Gastroesophageal sphincter (tissue), 4 donors: ENCODE measurements around the gene TRIM65. TPM values are rescaled to one million over a fixed set of nuclear protein-coding genes. Genes with fewer than 3 reads are reported as not detected.

ENCODE experiments used
- ATAC-seq: fragments of 150-250 bp; one replicate; pipeline ENCODE4 v1.9.1; 2016; ENCODE audit warnings: mild to moderate bottlenecking, moderate library complexity
- H3K27ac ChIP-seq, 4 donors: fragments of 200-600 bp; sonication (generic) in 3 of 4; 1 replicate in 3 of 4; 2 replicates in 1 of 4; pipeline ENCODE4 v1.5.1; 2016 to 2019
- H3K27me3 ChIP-seq: fragments of 200-600 bp; sonication (generic); one replicate; pipeline ENCODE4 v1.5.1; 2019
- H3K36me3 ChIP-seq, 2 donors: fragments of 200-600 bp; sonication (generic); one replicate each; pipeline ENCODE4 v1.5.1; 2019; ENCODE audit warnings: control low read depth in 1 of 2
- H3K4me1 ChIP-seq, 3 donors: fragments of 200-600 bp; sonication (generic); 1 replicate in 2 of 3; 2 replicates in 1 of 3; pipeline ENCODE4 v1.5.1; 2016 to 2019; ENCODE audit warnings: control low read depth in 2 of 3
- H3K4me3 ChIP-seq, 2 donors: fragments of 200-600 bp; sonication (generic); one replicate each; pipeline ENCODE4 v1.5.1; 2019; ENCODE audit warnings: mild to moderate bottlenecking in 1 of 2, moderate library complexity in 1 of 2
- H3K9me3 ChIP-seq, 3 donors: fragments of 200-600 bp; sonication (generic); one replicate each; pipeline ENCODE4 v1.5.1; 2017 to 2019; ENCODE audit warnings: control low read depth in 2 of 3
- CTCF ChIP-seq, 4 experiments: fragments of 200-600 bp in 2 of 4; fragments of 450-650 bp in 2 of 4; sonication (generic) in 1 of 4; IDR thresholded peaks; one replicate each; pipeline ENCODE4 v1.5.1; 2017 to 2019; ENCODE audit warnings: antibody characterized with exemption in 4 of 4, mild to moderate bottlenecking in 2 of 4, moderate library complexity in 2 of 4
- EP300 ChIP-seq: sonication (generic); formaldehyde crosslinking; IDR thresholded peaks from one replicate; pipeline ENCODE4 v1.6.1; 2017; ENCODE audit warnings: antibody characterized with exemption, mild to moderate bottlenecking
- POLR2A ChIP-seq, 2 donors: fragments of 450-650 bp; IDR thresholded peaks; one replicate each; pipeline ENCODE4 v1.6.1; 2017; ENCODE audit warnings: antibody characterized with exemption in 2 of 2, mild to moderate bottlenecking in 2 of 2, moderate library complexity in 1 of 2
- POLR2AphosphoS5 ChIP-seq: sonication (generic); formaldehyde crosslinking; IDR thresholded peaks from one replicate; pipeline ENCODE4 v1.6.1; 2017; ENCODE audit warnings: antibody characterized with exemption
- WGBS, 2 donors: methylation state at CpG; one replicate each; pipeline ENCODE4 v1.1.5; 2018; ENCODE audit warnings: low coverage in 1 of 2; 5-methylcytosine and 5-hydroxymethylcytosine counted together
- total RNA-seq, 4 donors: library from RNA; depleted of rRNA; stranded (reverse); fragments of >200 nt; gene quantifications; one replicate each; pipeline ENCODE4 v1.1.0, GENCODE V29; 2016

TRIM65 gene
- total RNA-seq, 4 donors from 2014 or later, result 18.7 to 34.4 (median 31.2) TPM

- ATAC-seq, result no peak
- peaks cover 0 to 64% of the 10 kb centered on the region in 2 donors for H3K36me3 ChIP-seq
- 62 to 70% methylated on average over 6 of the region's 22 CpGs for WGBS, 2 donors
Measured at GRCh38 chr17:75845933-75846691, 50.6 kb downstream of the TRIM65 start.

GRCh38 chr17:75845058-75845711, 51.6 kb downstream of the TRIM65 start:
- WGBS, 2 donors, result 51% methylated on average over 5 of the region's 21 CpGs; no CpG with 5 or more reads in 1 of the 2 donors
- Histone ChIP-seq H3K4me3 (no peak overlapping the region), H3K4me1 (peaks cover 0 to 61% (median 22%) of the 10 kb centered on the region in 3 donors), H3K27ac (peak overlapping the region in 3 of 4 donors; percentile 75 to 77 (median 75)), H3K36me3 (peaks cover 0 to 60% of the 10 kb centered on the region in 2 donors), H3K27me3 (no peaks in the 10 kb centered on the region), H3K9me3 (no peaks in the 10 kb centered on the region)
- TF ChIP-seq CTCF (IDR thresholded peaks at IDR 0.05), result peak in 3 of 4 experiments; percentile 80 to 85 (median 84)
- no peak for TF ChIP-seq POLR2AphosphoS5
- TF ChIP-seq POLR2A (IDR thresholded peaks at IDR 0.05), result no peak
- TF ChIP-seq EP300, result no peak
- peak; percentile 73 for ATAC-seq

More at GRCh38 chr17:75845933-75846691, 50.6 kb downstream of the TRIM65 start:
- peaks cover 0 to 70% (median 22%) of the 10 kb centered on the region in 3 donors for H3K4me1 ChIP-seq
- H3K4me3 ChIP-seq, result no peak overlapping the region
- H3K27ac ChIP-seq, result peak overlapping the region in 3 of 4 donors; percentile 75 to 77 (median 75)
- TF ChIP-seq CTCF (IDR thresholded peaks at IDR 0.05), result no peak
- H3K27me3 ChIP-seq, result no peaks in the 10 kb centered on the region
- no peaks in the 10 kb centered on the region for H3K9me3 ChIP-seq

GRCh38 chr17:75844530-75845057, 52.2 kb downstream of the TRIM65 start:
- Histone ChIP-seq H3K27me3 (no peaks in the 10 kb centered on the region), H3K9me3 (no peaks in the 10 kb centered on the region), H3K27ac (peak overlapping the region in 3 of 4 donors; percentile 75 to 77 (median 75)), H3K4me3 (peak overlapping the region in 1 of 2 donors; percentile 33), H3K36me3 (peaks cover 0 to 60% of the 10 kb centered on the region in 2 donors), H3K4me1 (peaks cover 0 to 55% (median 22%) of the 10 kb centered on the region in 3 donors)
- ATAC-seq, result peak; percentile 33
- TF ChIP-seq EP300, result no peak
- TF ChIP-seq POLR2A (IDR thresholded peaks at IDR 0.05), result no peak
- no peak for TF ChIP-seq POLR2AphosphoS5
- no peak for TF ChIP-seq CTCF (IDR thresholded peaks at IDR 0.05)
- whole genome bisulfite sequencing, 2 donors, result no CpG with 5 or more reads among the region's 14 CpGs

- H3K4me1 ChIP-seq, result peaks cover 0 to 48% (median 22%) of the 10 kb centered on the region in 3 donors
- peak within 1 kb of the TSS in 3 of 4 donors; percentile 75 to 77 (median 75) for H3K27ac ChIP-seq
- H3K4me3 ChIP-seq, result peak within 1 kb of the TSS in 1 of 2 donors; percentile 33
- ATAC-seq, result no peak
- H3K27me3 ChIP-seq, result no peaks in the 10 kb centered on the region
- H3K36me3 ChIP-seq, result peaks cover 0 to 59% of the 10 kb centered on the region in 2 donors
- H3K9me3 ChIP-seq, result no peaks in the 10 kb centered on the region
- WGBS, 2 donors, result 100% methylated on average over 1 of the region's 35 CpGs; no CpG with 5 or more reads in 1 of the 2 donors
- TF ChIP-seq POLR2A (IDR thresholded peaks at IDR 0.05) (peak in 1 of 2 donors; percentile 11), EP300 (no peak), CTCF (IDR thresholded peaks at IDR 0.05) (no peak), POLR2AphosphoS5 (no peak)
Measured at GRCh38 chr17:75843577-75844529, 52.9 kb downstream of the TRIM65 start, which contains the start of gene UNC13D. TSS of gene UNC13D (minus strand) at chr17:75844404. CDS start at chr17:75844337, 67 bp downstream.
